HepG2 (cell line): ENCODE results near the gene IHH. TPM values are rescaled to one million over a fixed set of nuclear protein-coding genes. Genes with fewer than 3 reads are reported as not detected.

Experiments used
- ATF7 ChIP-seq, 2 experiments: fragments of 450-650 bp in 1 of 2; sonication (generic) in 1 of 2; formaldehyde crosslinking in 1 of 2; IDR thresholded peaks; 2 replicates each; pipeline versions ENCODE4 v1.4.0 to v1.6.1; 2016 to 2020; ENCODE audit warnings: antibody characterized with exemption in 1 of 2, mild to moderate bottlenecking in 1 of 2, missing genetic modification reagents in 1 of 2
- FOXK1 ChIP-seq: sonication (generic); formaldehyde crosslinking; IDR thresholded peaks from 2 replicates; pipeline ENCODE4 v1.4.0; 2020; ENCODE audit warnings: low read depth, missing genetic modification reagents, borderline replicate concordance
- HMGXB4 ChIP-seq, 2 experiments: sonication (generic) in 1 of 2; formaldehyde crosslinking in 1 of 2; IDR thresholded peaks; 2 replicates each; pipeline versions ENCODE4 v1.4.0 to v1.6.1; 2018 to 2020; ENCODE audit warnings: missing genetic modification reagents in 2 of 2, borderline replicate concordance in 1 of 2, low read depth in 1 of 2, mild to moderate bottlenecking in 1 of 2, missing biosample characterization in 1 of 2
- JUN ChIP-seq: sonication (generic); formaldehyde crosslinking; IDR thresholded peaks from 2 replicates; pipeline ENCODE4 v1.4.0; 2020; ENCODE audit warnings: mild to moderate bottlenecking, missing genetic modification reagents
- NFAT5 ChIP-seq: sonication (generic); formaldehyde crosslinking; IDR thresholded peaks from 2 replicates; pipeline ENCODE4 v1.4.0; 2020; ENCODE audit warnings: missing genetic modification reagents
- NFYB ChIP-seq: sonication (generic); formaldehyde crosslinking; IDR thresholded peaks from 2 replicates; pipeline ENCODE4 v1.4.0; 2020; ENCODE audit warnings: missing genetic modification reagents
- NRL ChIP-seq: sonication (generic); formaldehyde crosslinking; IDR thresholded peaks from 2 replicates; pipeline ENCODE4 v1.5.0; 2020; ENCODE audit warnings: missing genetic modification reagents, mild to moderate bottlenecking, moderate library complexity, borderline replicate concordance
- RFX3 ChIP-seq: IDR thresholded peaks from 2 replicates; pipeline ENCODE4 v1.6.1; 2016; ENCODE audit warnings: missing biosample characterization, missing genetic modification reagents
- SNAPC2 ChIP-seq: sonication (generic); formaldehyde crosslinking; IDR thresholded peaks from 2 replicates; pipeline ENCODE4 v1.8.1; 2022; ENCODE audit warnings: mild to moderate bottlenecking, missing genetic modification reagents
- SOX13 ChIP-seq, 3 experiments: fragments of 450-650 bp in 1 of 3; sonication (generic) in 1 of 3; formaldehyde crosslinking in 1 of 3; IDR thresholded peaks in 2 of 3; conservative IDR thresholded peaks in 1 of 3; 2 replicates each; pipeline versions ENCODE4 v1.5.0 to v1.6.1; 2016 to 2020; ENCODE audit warnings: antibody characterized with exemption in 1 of 3, mild to moderate bottlenecking in 1 of 3, missing compliant biosample characterization in 1 of 3, missing genetic modification reagents in 1 of 3, moderate library complexity in 1 of 3
- SSRP1 ChIP-seq: IDR thresholded peaks from 2 replicates; pipeline ENCODE4 v1.6.1; 2016; ENCODE audit warnings: control low read depth
- TOE1 ChIP-seq: sonication (generic); formaldehyde crosslinking; IDR thresholded peaks from 2 replicates; pipeline ENCODE4 v1.4.0; 2020; ENCODE audit warnings: mild to moderate bottlenecking, missing genetic modification reagents
- ZNF124 ChIP-seq: sonication (generic); formaldehyde crosslinking; IDR thresholded peaks from 2 replicates; pipeline ENCODE4 v1.4.0; 2020; ENCODE audit warnings: missing genetic modification reagents
- ZNF20 ChIP-seq: sonication (generic); formaldehyde crosslinking; IDR thresholded peaks from 2 replicates; pipeline ENCODE4 v1.4.0; 2020; ENCODE audit warnings: mild to moderate bottlenecking, moderate library complexity, missing genetic modification reagents
- ZNF292 ChIP-seq: sonication (generic); formaldehyde crosslinking; IDR thresholded peaks from 2 replicates; pipeline ENCODE4 v1.8.1; 2022; ENCODE audit warnings: mild to moderate bottlenecking, low read depth, missing genetic modification reagents, borderline replicate concordance
- ZNF331 ChIP-seq: sonication (generic); formaldehyde crosslinking; IDR thresholded peaks from 2 replicates; pipeline ENCODE4 v1.4.0; 2020; ENCODE audit warnings: missing genetic modification reagents
- ZNF569 ChIP-seq: sonication (generic); formaldehyde crosslinking; IDR thresholded peaks from 2 replicates; pipeline ENCODE4 v1.5.0; 2020; ENCODE audit warnings: mild to moderate bottlenecking, missing genetic modification reagents, moderate library complexity, borderline replicate concordance
- ZNF570 ChIP-seq: sonication (generic); formaldehyde crosslinking; IDR thresholded peaks from 2 replicates; pipeline ENCODE4 v1.4.0; 2020; ENCODE audit warnings: mild to moderate bottlenecking, missing genetic modification reagents, borderline replicate concordance
- ZNF724P ChIP-seq: sonication (generic); formaldehyde crosslinking; IDR thresholded peaks from 2 replicates; pipeline ENCODE4 v1.8.0; 2022; ENCODE audit warnings: missing genetic modification reagents, borderline replicate concordance
- ZNF75D ChIP-seq: sonication (generic); formaldehyde crosslinking; IDR thresholded peaks from 2 replicates; pipeline ENCODE4 v1.8.1; 2023; ENCODE audit warnings: missing genetic modification reagents, mild to moderate bottlenecking, borderline replicate concordance
- ZNF816 ChIP-seq: sonication (generic); formaldehyde crosslinking; IDR thresholded peaks from 2 replicates; pipeline ENCODE4 v1.8.0; 2022; ENCODE audit warnings: missing genetic modification reagents, mild to moderate bottlenecking, borderline replicate concordance
- polyA plus RNA-seq, 8 experiments: library from polyadenylated mRNA; depleted of rRNA in 3 of 8; stranded (reverse) in 7 of 8; unstranded in 1 of 8; fragments of >200 nt; fragmentation: Illumina TruSeq in 4 of 8; extraction: Trizol in 4 of 8; gene quantifications; 2 replicates each; pipeline versions ENCODE4 v1.2.1 to v1.2.3, GENCODE V29; 2011 to 2016; ENCODE audit warnings: low read depth in 4 of 8, missing spikeins in 1 of 8, mixed read lengths in 1 of 8; ENCODE audit not compliant: insufficient read depth in 1 of 8
- total RNA-seq, 5 experiments: library from RNA; depleted of rRNA; stranded (reverse); fragments of >200 nt; fragmentation: Illumina TruSeq; extraction: Trizol; gene quantifications; 2 replicates each; pipeline ENCODE4 v1.2.3, GENCODE V29; 2016; ENCODE audit warnings: low read depth in 1 of 5

The IHH gene
- total and polyA plus RNA-seq, 2 of the 13 experiments (the other 11 are each of a cell fraction or from before 2014, with no cell fraction given), result 0.42 TPM; not detected in 1

- TF ChIP-seq NFAT5 (CRISPR knock-in tag) (no peak), ZNF20 (CRISPR knock-in tag) (no peak), RFX3 (CRISPR knock-in tag) (no peak), ZNF569 (CRISPR knock-in tag) (no peak), NRL (CRISPR knock-in tag) (0 out of 2 replicates have a peak, but pooled peaks have one; percentile 25), HMGXB4 (CRISPR knock-in tag; IDR thresholded peaks at IDR 0.05; ENCODE audit: borderline replicate concordance in 1 of 2, low read depth in 1 of 2) (no peak), SSRP1 (CRISPR knock-in tag) (no peak), ZNF75D (CRISPR knock-in tag) (no peak), SOX13 (IDR thresholded peaks at IDR 0.05) (no peak), SOX13 (CRISPR knock-in tag; conservative IDR thresholded peaks at IDR 0.05 in 1 of 2, IDR thresholded peaks at IDR 0.05 in 1 of 2) (peak in 1 of 2 experiments; percentile 42; a peak in 1 of 4 replicates), ATF7 (IDR thresholded peaks at IDR 0.05) (peak; percentile 95), ATF7 (CRISPR knock-in tag; IDR thresholded peaks at IDR 0.05) (no peak), ZNF816 (CRISPR knock-in tag) (no peak), ZNF570 (CRISPR knock-in tag) (no peak), FOXK1 (CRISPR knock-in tag) (no peak), ZNF292 (CRISPR knock-in tag) (no peak), TOE1 (CRISPR knock-in tag) (no peak), SNAPC2 (CRISPR knock-in tag) (no peak), ZNF124 (no peak), ZNF724P (peak; percentile 24; the same call in 1 of the 2 replicates), JUN (no peak), NFYB (CRISPR knock-in tag) (no peak), ZNF331 (CRISPR knock-in tag) (no peak)
Measured at GRCh38 chr2:219060821-219061791, at the start of gene IHH (continued).
